GM18873 (cell line): ENCODE measurements around the gene TMEM9B.
"Not testable (repeated sequence)": the region's sequence is repeated elsewhere in the genome, so short reads cannot be mapped to it uniquely, and the experiment has no call there.

Experiments
- ATAC-seq: cut with Tn5 transposase; IDR thresholded peaks from one replicate; pipeline ENCODE4 v1.9.1; 2021; ENCODE audit warnings: mild to moderate bottlenecking, moderate library complexity, moderate number of reproducible peaks; ENCODE audit not compliant: unreplicated experiment, low FRiP score

The TMEM9B gene

GRCh38 chr11:8979365-8979764 lies 15.1 kb upstream of the TMEM9B start:
- not testable (repeated sequence) for ATAC-seq

GRCh38 chr11:8973121-8973520 lies 8.9 kb upstream of the TMEM9B start:
- ATAC-seq: no peak

GRCh38 chr11:8971924-8972316 lies 7.7 kb upstream of the TMEM9B start:
- no peak for ATAC-seq

GRCh38 chr11:8971196-8971923 lies 7.1 kb upstream of the TMEM9B start:
- ATAC-seq: no peak

GRCh38 chr11:8967184-8967583 lies 2.9 kb upstream of the TMEM9B start:
- ATAC-seq: no peak

- peak; percentile 52 for ATAC-seq
Measured at GRCh38 chr11:8963569-8964323, 496 bp downstream of the TMEM9B start.

GRCh38 chr11:8962841-8963240 lies 1.4 kb downstream of the TMEM9B start:
- ATAC-seq: no peak

- no peak for ATAC-seq
Measured at GRCh38 chr11:8961401-8961800, 2.8 kb downstream of the TMEM9B start.

GRCh38 chr11:8959546-8960166 lies 4.6 kb downstream of the TMEM9B start:
- peak; percentile 45 for ATAC-seq

- no peak for ATAC-seq
Measured at GRCh38 chr11:8956860-8957259, 7.4 kb downstream of the TMEM9B start.

GRCh38 chr11:8948886-8949285 lies 15.4 kb downstream of the TMEM9B start:
- no peak for ATAC-seq

- ATAC-seq: no peak
Measured at GRCh38 chr11:8947230-8947943, 16.9 kb downstream of the TMEM9B start.

GRCh38 chr11:8942518-8943066 lies 21.6 kb downstream of the TMEM9B start, which contains the start of gene ASCL3:
Gene ASCL3 (minus strand): TSS chr11:8943016. CDS start chr11:8938161, 4,855 bp downstream.
- no peak for ATAC-seq

GRCh38 chr11:8941341-8942103 lies 22.7 kb downstream of the TMEM9B start:
- no peak for ATAC-seq

- ATAC-seq: no peak
Measured at GRCh38 chr11:8937659-8938058, 26.6 kb downstream of the TMEM9B start.

- no peak for ATAC-seq
Measured at GRCh38 chr11:8937159-8937558, 27.1 kb downstream of the TMEM9B start.

GRCh38 chr11:8935789-8936188 lies 28.5 kb downstream of the TMEM9B start:
- ATAC-seq: not testable (repeated sequence)

- ATAC-seq: no peak
Measured at GRCh38 chr11:8934742-8935488, 29.3 kb downstream of the TMEM9B start.

GRCh38 chr11:8933931-8934330 lies 30.3 kb downstream of the TMEM9B start:
- no peak for ATAC-seq
